MG63 (cell line): Measurements from ENCODE around the gene IQCM. TPM values are rescaled to one million over a fixed set of nuclear protein-coding genes. Genes with fewer than 3 reads are reported as not detected.
"Not testable (repeated sequence)": the region's sequence is repeated elsewhere in the genome, so short reads cannot be mapped to it uniquely, and the experiment has no call there.

ENCODE experiments used
- DNase-seq: peaks from one replicate; pipeline ENCODE4 v3.0.0-alpha.2; 2020
- H3K27me3 ChIP-seq: fragments of 250-450 bp; sonication (Bioruptor Pico); 2 replicates; pipeline ENCODE4 v1.5.1; 2020; ENCODE audit warnings: mild to moderate bottlenecking, moderate library complexity
- H3K36me3 ChIP-seq: fragments of 250-450 bp; sonication (Bioruptor Pico); 2 replicates; pipeline ENCODE4 v1.5.1; 2020; ENCODE audit warnings: mild to moderate bottlenecking, moderate library complexity
- H3K4me3 ChIP-seq: fragments of 250-450 bp; sonication (Bioruptor Pico); 2 replicates; pipeline ENCODE4 v1.5.1; 2020; ENCODE audit warnings: mild to moderate bottlenecking, moderate library complexity
- H3K9me3 ChIP-seq: fragments of 250-450 bp; sonication (Bioruptor Pico); 2 replicates; pipeline ENCODE4 v1.5.1; 2020; ENCODE audit warnings: mild to moderate bottlenecking, moderate library complexity
- total RNA-seq: library from RNA; depleted of rRNA; stranded (reverse); fragments of >200 nt; shearing (Covaris generic); gene quantifications from 2 replicates; pipeline ENCODE4 v1.2.3, GENCODE V29; 2014; ENCODE audit warnings: low replicate concordance

Gene IQCM
- total RNA-seq, 1 experiment from 2014 or later: not detected

DNA sequence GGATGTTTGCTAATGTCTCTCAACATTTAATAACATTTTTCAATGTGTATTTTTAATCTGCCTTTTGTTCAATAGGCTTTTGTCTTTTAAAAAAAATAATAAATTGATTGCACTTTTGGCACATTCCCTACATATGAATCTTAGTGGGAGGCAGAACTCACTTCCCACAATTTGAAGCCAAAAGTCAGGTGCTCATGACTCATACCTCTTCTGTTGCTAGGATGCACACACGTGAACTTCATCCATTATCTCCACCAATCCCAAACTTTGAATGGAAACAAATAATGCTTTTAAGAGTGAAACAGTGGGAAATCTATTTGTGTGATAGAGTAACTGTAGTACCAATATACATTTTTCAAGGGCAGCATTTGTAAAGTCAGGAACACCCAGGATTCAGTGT, 260.5 kb downstream of the IQCM start:
- no peaks in the 10 kb centered on the region for H3K9me3 ChIP-seq
- H3K36me3 ChIP-seq: no peaks in the 10 kb centered on the region
- H3K4me3 ChIP-seq: no peak overlapping the region
- no peak for DNase-seq
- H3K27me3 ChIP-seq: no peaks in the 10 kb centered on the region

GRCh38 chr4:149553959-149554520, 261.6 kb downstream of the IQCM start:
- no peaks in the 10 kb centered on the region for H3K27me3 ChIP-seq
- no peaks in the 10 kb centered on the region for H3K36me3 ChIP-seq
- no peak overlapping the region for H3K4me3 ChIP-seq
- no peak for DNase-seq
- no peaks in the 10 kb centered on the region for H3K9me3 ChIP-seq

DNA sequence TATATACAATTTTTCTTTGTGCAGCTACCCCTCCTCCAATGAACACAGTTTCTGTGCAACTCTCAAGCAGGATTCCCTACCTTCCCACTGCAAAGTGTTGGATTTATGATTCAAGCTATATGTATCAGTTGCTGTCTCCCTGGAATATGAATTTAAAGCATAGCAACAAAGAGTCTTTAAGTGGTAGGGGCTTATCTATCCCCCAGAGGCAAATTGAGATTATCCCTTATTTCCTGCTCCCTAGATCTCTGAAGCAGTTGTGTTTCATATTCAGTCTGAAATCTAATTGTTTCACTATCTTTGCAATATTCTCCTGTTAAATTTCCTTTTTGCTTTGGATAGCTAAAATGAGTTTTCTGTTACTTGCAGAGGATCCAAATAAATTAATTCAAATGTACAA, 263.0 kb downstream of the IQCM start:
- H3K9me3 ChIP-seq: no peaks in the 10 kb centered on the region

DNA sequence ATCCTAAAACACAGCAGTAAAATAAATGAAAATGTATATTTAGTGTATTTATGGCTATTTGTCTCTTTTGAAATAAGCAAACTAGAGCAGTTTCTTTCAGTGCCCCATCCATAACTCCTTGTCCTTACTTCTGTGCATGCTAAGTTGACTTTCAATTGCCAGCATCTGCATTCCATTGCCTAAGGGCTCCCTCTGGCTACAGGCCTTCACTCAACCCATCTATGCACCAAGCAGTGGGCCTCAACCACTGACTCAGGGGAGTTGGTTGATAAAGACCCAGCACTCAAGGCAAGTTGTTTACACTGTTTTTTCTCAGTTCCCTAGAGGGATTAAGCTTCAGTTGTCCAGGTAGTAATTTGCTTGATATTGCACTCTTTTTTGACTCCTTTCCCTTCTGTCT, 265.7 kb downstream of the IQCM start:
- Histone ChIP-seq H3K9me3 (no peaks in the 10 kb centered on the region), H3K27me3 (no peaks in the 10 kb centered on the region), H3K4me3 (no peak overlapping the region), H3K36me3 (no peaks in the 10 kb centered on the region)
- peak; percentile 3 for DNase-seq

More for the DNA sequence above, 263.0 kb downstream of the IQCM start:
- Histone ChIP-seq H3K4me3 (no peak overlapping the region), H3K36me3 (no peaks in the 10 kb centered on the region), H3K27me3 (no peaks in the 10 kb centered on the region)
- DNase-seq: no peak

- DNase-seq: peak; percentile 15
- H3K36me3 ChIP-seq: no peaks in the 10 kb centered on the region
- H3K4me3 ChIP-seq: no peak overlapping the region
- H3K27me3 ChIP-seq: no peaks in the 10 kb centered on the region
- H3K9me3 ChIP-seq: peaks cover 5% of the 10 kb centered on the region; the same call in 1 of the 2 replicates
Measured at GRCh38 chr4:149534779-149535178, 280.9 kb downstream of the IQCM start.

DNA sequence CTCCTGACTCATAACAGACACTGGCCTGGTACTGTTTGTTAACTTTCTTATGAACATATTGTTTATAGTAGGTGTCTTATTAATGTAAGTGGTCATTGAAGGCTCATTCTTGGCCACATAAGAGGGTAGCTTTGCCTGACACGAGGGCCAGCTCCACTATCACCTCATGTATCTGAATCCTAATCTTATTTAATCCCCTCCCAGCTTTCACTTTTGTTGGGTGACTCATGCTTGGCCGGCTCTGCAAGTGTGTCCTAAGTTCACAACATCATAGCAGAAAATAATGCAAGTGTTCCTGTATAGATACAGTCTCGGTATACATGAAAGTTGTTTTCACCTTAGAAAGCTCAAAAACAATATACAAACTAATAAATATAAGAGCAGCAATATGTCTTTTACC, 283.8 kb downstream of the IQCM start:
- Histone ChIP-seq H3K9me3 (peaks cover 1% of the 10 kb centered on the region; the same call in 1 of the 2 replicates), H3K27me3 (no peaks in the 10 kb centered on the region)
- DNase-seq: peak; percentile 79

DNA sequence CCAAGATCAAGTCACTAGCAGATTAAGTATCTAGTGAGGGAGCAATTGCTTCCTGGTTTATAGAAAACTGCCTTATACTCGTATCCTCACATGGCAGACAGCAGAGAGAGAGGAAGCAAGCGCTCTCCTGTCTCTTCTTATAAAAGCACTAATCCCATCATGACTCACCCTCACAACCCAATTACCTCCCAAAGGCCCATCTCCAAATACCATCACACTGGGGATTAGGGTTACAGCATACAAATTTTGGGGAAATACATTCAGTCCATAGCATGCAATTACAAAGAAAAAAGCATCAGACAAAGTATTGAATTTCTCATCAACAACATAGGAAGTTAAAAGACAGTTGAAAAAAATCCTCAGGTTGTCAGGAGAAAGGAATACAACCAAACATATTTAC, 292.6 kb downstream of the IQCM start:
- DNase-seq: no peak
- peaks cover 2% of the 10 kb centered on the region for H3K9me3 ChIP-seq
- no peaks in the 10 kb centered on the region for H3K36me3 ChIP-seq

More for the DNA sequence above, 283.8 kb downstream of the IQCM start:
- no peak overlapping the region for H3K4me3 ChIP-seq
- no peaks in the 10 kb centered on the region for H3K36me3 ChIP-seq

GRCh38 chr4:149521611-149522425, 293.8 kb downstream of the IQCM start:
- DNase-seq: peak; percentile 77
- no peak overlapping the region for H3K4me3 ChIP-seq
- no peaks in the 10 kb centered on the region for H3K27me3 ChIP-seq
- no peaks in the 10 kb centered on the region for H3K36me3 ChIP-seq
- peaks cover under 1% of the 10 kb centered on the region; the same call in 1 of the 2 replicates for H3K9me3 ChIP-seq

More for the DNA sequence above, 292.6 kb downstream of the IQCM start:
- H3K4me3 ChIP-seq: no peak overlapping the region
- H3K27me3 ChIP-seq: no peaks in the 10 kb centered on the region

- H3K36me3 ChIP-seq: no peaks in the 10 kb centered on the region
- no peaks in the 10 kb centered on the region for H3K9me3 ChIP-seq
- DNase-seq: no peak
- H3K27me3 ChIP-seq: no peaks in the 10 kb centered on the region
- no peak overlapping the region for H3K4me3 ChIP-seq
Measured at GRCh38 chr4:149518471-149518870, 297.2 kb downstream of the IQCM start.

GRCh38 chr4:149513081-149513480, 302.6 kb downstream of the IQCM start:
- DNase-seq: no peak
- no peaks in the 10 kb centered on the region for H3K27me3 ChIP-seq
- no peaks in the 10 kb centered on the region for H3K36me3 ChIP-seq

GRCh38 chr4:149512501-149512900, 303.1 kb downstream of the IQCM start:
- no peaks in the 10 kb centered on the region for H3K27me3 ChIP-seq
- H3K9me3 ChIP-seq: no peaks in the 10 kb centered on the region
- no peak for DNase-seq

More at GRCh38 chr4:149513081-149513480, 302.6 kb downstream of the IQCM start:
- no peaks in the 10 kb centered on the region for H3K9me3 ChIP-seq
- H3K4me3 ChIP-seq: no peak overlapping the region

GRCh38 chr4:149511558-149512298, 303.9 kb downstream of the IQCM start:
- Histone ChIP-seq H3K4me3 (no peak overlapping the region), H3K27me3 (no peaks in the 10 kb centered on the region), H3K36me3 (no peaks in the 10 kb centered on the region), H3K9me3 (no peaks in the 10 kb centered on the region)
- DNase-seq: no peak

More at GRCh38 chr4:149512501-149512900, 303.1 kb downstream of the IQCM start:
- Histone ChIP-seq H3K4me3 (no peak overlapping the region), H3K36me3 (no peaks in the 10 kb centered on the region)

DNA sequence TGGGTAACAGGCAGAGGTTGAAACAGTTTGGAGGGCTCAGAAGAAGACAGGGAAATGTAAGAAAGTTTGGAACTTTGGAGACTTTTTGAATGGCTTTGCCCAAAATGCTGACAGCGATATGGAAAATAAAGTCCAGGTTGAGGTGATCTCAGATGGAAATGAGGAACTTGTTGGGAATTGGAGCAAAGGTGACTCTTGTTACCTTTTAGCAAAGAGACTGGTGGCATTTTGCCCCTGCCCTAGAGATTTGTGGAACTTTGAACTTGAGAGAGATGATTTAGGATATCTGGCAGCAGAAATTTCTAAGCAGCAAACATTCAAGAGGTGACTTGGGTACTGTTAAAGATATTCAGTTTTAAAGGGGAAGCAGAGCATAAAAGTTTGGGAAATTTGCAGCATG, 308.3 kb downstream of the IQCM start:
- not testable (repeated sequence) for H3K27me3 ChIP-seq, H3K36me3 ChIP-seq, DNase-seq, H3K9me3 ChIP-seq, H3K4me3 ChIP-seq

DNA sequence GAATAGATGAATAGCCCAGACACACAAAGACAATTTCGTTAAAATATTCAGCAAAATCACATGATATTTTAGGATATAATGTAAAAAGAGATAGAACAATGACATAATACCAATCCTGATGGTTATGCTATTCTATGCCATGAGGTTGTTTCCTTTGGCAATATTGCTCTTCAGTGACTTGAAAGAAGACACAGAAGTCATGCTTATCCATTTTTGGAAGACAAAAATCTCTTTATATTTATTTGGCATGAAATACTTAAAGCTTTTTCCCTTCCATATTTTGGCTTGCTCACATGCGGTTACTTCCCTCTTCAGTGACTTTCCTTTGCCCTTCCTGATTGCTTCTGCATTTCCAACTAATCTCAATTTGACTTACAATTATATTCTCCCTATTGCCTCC, 314.8 kb downstream of the IQCM start:
- no peaks in the 10 kb centered on the region for H3K36me3 ChIP-seq
- H3K9me3 ChIP-seq: no peaks in the 10 kb centered on the region
- no peak overlapping the region for H3K4me3 ChIP-seq
- no peak for DNase-seq
- no peaks in the 10 kb centered on the region for H3K27me3 ChIP-seq

GRCh38 chr4:149499726-149500125, 315.9 kb downstream of the IQCM start:
- H3K4me3 ChIP-seq: no peak overlapping the region
- H3K9me3 ChIP-seq: no peaks in the 10 kb centered on the region
- H3K27me3 ChIP-seq: no peaks in the 10 kb centered on the region
- DNase-seq: no peak
- H3K36me3 ChIP-seq: no peaks in the 10 kb centered on the region

GRCh38 chr4:149498246-149498645, 317.4 kb downstream of the IQCM start:
- H3K27me3 ChIP-seq: no peaks in the 10 kb centered on the region
- no peak for DNase-seq
- H3K4me3 ChIP-seq: no peak overlapping the region
- no peaks in the 10 kb centered on the region for H3K9me3 ChIP-seq
- no peaks in the 10 kb centered on the region for H3K36me3 ChIP-seq

- no peak for DNase-seq
- Histone ChIP-seq H3K9me3 (no peaks in the 10 kb centered on the region), H3K4me3 (no peak overlapping the region), H3K27me3 (no peaks in the 10 kb centered on the region), H3K36me3 (no peaks in the 10 kb centered on the region)
Measured at GRCh38 chr4:149493492-149493891, 322.2 kb downstream of the IQCM start.
